Activated T-helper 1 cell treated with anti-CD3 and anti-CD28 coated beads, Interleukin-2, amount 50 U/mL, for 16 hours (primary cell): ENCODE measurements around the gene C1QB.
A peak's percentile ranks its signal among the peaks of the same experiment; 100 is the strongest.
"Not testable (repeated sequence)": the region's sequence is repeated elsewhere in the genome, so short reads cannot be mapped to it uniquely, and the experiment has no call there.

Experiments
- DNase-seq, 2 donors: peaks; one replicate each; pipeline ENCODE4 v3.0.0-alpha.2; 2020; ENCODE audit warnings: low read depth in 1 of 2, low spot score in 1 of 2

C1QB gene

DNA sequence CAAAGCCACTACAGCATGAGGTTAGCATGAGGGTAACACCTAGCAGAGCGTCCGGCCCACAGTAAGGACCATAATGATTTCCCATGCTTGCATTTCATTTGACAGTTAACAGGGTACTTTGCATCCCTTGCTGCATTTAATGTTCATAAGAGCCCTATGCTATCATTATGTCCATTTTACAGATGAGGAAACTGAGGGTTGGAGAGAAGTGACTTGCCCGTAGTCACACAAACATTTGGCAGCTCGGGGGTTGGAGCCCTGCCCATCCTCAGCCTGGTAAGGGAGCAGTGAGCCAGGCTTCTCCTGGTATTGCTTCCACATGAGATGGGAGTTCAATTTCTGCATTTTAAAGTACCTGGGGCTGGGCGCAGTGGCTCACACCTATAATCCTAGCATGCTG lies 41.1 kb downstream of the C1QB start:
- DNase-seq: no peak

DNA sequence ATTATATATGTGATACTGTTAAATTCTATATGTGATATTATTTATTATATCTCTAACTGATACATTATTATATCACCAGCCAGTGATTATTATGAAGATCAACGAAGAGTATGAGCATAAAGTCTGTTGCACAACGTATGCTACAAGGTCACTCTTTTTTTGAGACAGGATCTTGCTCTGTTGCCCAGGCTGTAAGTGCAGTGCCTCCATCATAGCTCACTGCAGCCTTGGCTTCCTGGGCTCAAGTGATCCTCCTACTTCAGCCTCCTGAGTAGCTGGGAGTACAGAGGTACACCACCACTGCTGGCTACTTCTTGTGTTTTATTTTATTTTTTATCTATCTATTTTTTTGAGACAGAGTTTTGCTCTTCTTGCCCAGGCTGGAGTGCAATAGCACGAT lies 43.6 kb downstream of the C1QB start:
- no peak for DNase-seq

DNA sequence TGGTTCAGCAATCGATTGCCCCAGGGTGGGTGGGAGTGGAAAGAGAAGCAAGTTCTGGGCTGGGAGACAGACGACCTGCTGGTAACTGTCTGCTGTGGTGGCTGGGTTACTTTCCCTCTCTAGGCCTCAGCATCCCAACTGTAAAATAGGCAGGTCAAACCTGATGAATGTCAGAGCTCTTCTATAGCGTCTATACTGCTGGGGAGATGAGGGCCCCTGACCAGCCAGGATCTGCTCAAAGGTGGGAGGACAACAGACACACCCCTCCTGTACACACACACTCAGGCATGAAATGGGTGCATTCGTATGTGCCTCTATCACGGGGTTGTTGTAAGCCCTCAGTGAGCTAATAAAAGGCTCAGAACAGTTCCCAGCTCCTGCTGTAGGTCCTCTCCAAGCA lies 44.9 kb downstream of the C1QB start:
- DNase-seq: no peak

DNA sequence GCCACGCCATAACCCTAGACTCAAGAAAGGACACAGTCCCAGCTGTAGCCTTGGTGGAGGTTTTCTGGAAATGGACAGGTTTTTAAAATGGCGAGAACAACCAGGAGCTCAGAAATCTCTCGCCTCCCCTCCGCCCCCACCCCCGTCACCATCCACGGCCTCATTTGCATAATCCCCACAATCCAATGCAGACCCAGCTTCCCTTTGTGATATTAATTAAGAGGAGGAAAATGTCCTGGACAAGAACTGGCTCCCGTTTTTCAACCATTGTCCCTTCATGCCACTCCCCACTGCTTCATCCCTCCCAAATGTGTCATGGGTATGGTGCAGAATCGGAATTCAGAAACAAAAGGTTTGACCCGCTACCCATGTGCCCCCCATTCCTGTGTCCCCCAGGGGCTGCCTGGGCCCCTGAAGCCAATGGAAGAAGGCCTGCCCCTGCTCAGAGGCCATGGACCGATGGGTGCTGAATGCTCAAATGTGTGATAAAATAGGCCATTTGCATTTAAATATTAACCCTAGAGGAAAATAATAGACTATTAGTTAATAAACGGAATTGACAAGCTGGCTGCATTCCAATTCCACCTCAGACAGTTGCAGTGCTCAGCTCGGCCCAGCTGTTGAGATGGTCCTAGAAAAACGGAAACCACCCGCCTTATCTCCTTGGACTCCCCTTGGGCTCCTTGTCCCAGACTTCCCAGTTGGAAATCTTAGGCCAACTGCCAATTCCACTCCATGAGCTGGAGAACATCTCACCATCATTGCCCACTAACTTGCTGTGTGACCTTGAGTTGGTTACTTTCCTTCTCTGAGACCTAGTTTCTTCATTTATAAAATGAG lies 46.9 kb downstream of the C1QB start:
- no peak for DNase-seq

DNA sequence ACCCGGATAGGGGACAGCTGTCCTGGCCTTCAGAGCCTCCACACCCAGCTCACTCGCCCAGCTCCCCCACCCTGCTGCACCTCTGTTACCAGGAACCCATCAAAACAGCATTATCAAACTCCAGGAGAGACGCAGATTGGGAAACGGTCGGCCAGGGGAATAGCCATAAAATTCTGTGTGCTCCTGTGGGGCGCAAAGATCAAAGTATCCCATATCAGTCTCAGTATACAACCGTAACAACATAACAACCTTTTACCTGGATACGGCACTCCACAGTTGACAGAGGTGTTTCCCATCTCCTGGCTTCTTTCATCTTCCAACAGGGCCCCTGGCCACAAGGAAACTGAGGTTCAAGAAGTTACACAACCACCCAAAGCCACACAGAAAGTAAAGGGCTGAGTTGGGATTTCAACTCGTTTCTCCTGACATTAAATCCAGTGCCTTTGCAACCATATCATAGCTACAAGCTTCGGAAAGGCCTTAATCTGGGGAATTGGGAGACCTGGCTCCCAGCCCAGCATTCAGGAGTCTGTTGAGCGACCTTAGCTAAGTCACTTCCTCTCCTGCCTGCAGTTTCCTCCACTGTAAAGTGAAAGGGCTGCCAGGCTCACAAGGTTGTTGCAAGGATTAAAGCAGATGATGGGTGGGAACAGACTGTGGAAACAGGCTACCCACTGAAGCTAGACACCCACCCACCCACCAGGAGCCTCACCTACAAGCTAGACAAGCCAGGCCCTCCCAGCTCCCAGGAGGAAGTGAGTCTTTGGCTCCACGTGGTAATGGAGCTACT lies 49.5 kb downstream of the C1QB start:
- DNase-seq: no peak

DNA sequence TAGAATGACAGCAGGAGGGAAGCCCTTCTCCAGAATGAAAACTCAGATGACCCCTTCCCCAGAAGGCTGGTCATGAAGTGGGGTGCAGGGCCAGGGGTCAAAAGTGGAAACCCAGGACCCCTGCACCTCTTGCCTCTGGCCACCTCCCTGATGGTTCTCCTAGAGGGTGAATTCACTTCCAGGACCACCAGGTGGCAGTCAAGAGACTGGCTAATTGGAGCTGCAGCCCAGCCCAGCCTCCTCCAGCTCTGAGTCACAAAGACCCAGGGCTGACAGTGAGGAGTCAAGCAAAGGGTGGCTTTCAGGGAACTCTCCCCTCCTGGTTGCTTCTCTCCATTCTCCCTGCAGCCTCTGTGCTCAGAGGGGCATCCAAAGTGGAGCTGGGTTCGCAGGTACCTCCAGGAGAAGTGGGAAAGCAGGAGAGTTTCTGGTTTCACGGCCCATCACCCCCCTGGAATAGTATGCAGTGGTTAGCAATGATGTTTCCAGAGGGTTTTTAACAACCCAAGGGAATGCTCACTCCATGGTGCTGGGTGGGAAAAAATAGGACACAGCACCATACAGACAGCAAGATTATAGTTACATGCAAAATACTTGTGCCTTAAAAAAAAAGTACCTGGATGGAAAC lies 51.5 kb downstream of the C1QB start:
- DNase-seq: peak; percentile 29 to 52

DNA sequence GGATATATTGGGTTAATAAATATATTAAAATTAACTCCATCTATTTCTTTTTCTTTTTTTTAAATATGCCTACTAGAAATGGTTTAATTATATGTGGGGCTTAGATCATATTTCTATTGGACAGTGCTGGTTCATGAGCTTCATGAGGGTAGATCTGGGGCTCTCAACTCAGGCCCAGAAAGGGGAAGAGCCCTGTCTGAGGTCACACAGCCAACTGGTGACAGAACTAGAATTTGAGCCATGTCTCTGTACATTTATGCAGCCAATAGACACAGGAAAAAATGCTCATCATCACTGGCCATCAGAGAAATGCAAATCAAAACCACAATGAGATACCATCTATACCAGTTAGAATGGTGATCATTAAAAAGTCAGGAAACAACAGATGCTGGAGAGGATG lies 52.5 kb downstream of the C1QB start:
- DNase-seq: no peak

DNA sequence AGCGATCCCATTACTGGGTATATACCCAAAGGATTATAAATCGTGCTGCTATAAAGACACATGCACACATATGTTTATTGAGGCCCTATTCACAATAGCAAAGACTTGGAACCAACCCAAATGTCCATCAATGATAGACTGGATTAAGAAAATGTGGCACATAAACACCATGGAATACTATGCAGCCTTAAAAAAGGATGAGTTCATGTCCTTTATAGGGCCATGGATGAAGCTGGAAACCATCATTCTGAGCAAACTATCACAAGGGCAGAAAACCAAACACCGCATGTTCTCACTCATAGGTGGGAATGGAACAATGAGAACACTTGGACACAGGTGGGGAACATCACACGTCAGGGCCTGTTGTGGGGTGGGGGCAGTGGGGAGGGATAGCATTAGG lies 53.1 kb downstream of the C1QB start:
- not testable (repeated sequence) for DNase-seq

DNA sequence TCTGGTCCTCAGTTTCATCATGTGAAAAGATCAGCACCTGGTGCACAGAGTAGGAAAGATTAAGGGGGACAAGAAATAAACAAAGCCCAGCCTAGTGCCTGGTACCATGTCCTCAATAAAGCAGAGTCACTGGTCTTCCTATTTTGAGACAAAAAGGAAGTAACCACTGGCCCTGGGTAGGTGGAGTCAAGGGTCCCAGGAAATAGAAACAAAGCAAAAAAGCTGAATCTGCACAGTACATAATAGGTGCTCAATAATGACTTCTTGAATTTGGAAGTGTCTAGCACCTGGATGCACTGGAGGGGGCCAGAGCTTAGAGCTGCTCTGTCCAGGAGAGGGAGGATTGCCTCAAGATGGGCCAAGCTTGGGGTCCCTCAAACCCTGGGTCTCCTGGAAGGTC lies 55.7 kb downstream of the C1QB start:
- no peak for DNase-seq

DNA sequence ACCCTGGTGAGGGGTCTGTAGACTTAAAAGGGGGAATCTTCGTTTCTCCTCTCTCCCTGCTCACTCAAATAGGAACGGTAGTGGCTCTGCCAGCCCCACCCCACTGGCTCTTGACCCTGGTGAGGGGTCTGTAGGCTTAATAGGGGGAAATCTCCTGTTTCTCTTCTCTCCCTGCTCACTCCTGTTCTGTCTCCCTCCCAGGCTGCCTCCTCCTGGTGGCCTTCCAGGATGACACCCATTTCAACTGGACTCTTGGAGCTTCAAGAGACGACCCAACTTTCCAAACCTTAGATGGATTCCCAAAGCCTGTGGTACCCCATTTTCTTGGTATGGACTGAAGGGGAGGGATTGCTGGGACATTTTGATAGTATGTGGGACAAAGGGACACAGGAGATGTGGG lies 56.2 kb downstream of the C1QB start:
- DNase-seq: no peak

DNA sequence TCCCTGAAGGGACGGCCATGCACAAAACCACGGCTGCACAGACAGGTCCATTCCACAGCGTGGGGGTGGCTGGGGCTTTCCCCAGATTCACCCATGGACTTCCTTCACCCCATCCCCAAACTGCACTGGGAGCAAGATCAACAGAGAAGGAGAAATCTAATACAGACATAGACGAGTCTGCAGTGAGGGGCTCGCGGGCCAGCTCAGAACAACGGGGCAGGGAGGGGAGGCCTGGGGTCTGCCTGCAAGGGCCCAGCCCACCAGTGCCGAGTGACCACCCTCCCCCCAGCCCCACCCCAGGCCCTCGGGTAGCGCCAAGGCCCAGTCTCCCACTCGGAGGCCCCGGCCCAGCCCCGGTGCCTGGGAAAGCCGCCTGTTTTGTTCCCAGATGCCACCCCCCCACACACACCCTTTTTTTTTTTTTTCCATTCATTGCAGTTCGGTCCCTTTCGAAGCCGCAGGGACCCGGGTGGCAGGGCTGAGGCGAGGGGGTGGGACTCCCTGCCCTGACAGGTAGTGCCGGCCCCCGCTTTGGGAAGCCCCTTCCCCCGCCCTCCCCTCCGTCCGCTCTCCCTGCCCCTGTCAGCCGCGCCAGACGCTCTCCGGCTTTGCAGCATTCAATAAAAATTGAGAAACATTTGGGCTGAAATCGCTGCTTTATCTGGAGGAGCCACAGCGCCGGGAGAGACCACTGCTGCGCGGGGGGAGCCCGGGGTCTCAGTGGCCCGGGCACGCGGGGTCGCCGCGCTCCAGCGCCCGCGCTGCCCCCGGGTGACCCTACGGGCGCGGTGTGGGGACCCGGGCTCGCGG lies 57.1 kb downstream of the C1QB start:
- DNase-seq: no peak

DNA sequence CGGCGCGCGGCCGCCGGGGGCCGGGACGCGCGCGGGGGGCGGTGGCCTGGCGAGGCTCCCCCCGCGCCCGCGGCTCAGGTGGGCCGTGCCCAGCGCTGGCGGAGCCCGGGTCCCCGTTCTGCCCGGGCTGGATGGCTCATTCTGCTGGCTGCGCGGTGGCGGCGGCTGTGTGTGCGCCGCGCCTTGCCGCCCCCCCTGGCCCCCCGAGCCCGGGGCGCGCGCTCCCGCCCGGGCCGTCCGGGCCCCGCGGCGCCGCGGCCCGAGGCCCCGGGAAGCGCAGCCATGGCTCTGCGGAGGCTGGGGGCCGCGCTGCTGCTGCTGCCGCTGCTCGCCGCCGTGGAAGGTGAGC lies 57.6 kb downstream of the C1QB start, which contains the start of gene EPHB2:
Gene EPHB2 (plus strand): TSS at position 139 of the 349 bp plus-strand sequence. CDS start 144 bp downstream, at position 283.
- no peak for DNase-seq

DNA sequence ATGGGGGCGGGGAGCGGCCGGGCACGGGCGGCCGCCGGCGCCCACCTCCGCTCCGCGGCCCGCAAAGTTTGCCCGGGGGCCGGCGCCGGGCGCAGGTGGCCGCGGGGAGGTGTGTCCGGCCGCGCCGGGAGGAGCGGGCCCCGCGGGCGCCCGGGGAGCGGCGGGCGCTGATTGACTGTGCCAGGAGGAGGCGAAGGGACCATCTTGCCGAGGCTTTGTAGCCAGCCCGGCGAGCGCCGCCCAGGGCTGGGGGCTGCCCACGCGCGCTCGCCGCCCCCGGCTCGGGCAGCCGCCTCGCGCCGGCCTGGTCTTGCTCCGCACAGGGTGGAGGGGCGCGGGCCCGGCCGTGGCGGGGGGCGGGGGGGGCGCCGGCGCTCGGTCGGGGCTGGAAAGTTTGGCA lies 58.0 kb downstream of the C1QB start:
- DNase-seq: no peak
